Spleen (tissue), 7 donors: ENCODE measurements around the gene EPAS1.

Experiments
- POLR2A ChIP-seq, 3 donors: fragments of 450-650 bp; IDR thresholded peaks; one replicate each; pipeline ENCODE4 v1.5.1; 2017; ENCODE audit warnings: antibody characterized with exemption in 3 of 3, mild to moderate bottlenecking in 1 of 3
- POLR2AphosphoS5 ChIP-seq, 3 donors: sonication (generic); formaldehyde crosslinking; IDR thresholded peaks; one replicate each; pipeline ENCODE4 v1.5.1; 2017; ENCODE audit warnings: antibody characterized with exemption in 3 of 3
- TF ChIP-seq, protein P1 (sequence below), 11 experiments: fragments of 200-600 bp in 7 of 11; fragments of 450-650 bp in 4 of 11; sonication (generic) in 4 of 11; IDR thresholded peaks in 8 of 11; conservative IDR thresholded peaks in 3 of 11; 1 replicate in 7 of 11; 2 replicates in 4 of 11; pipeline versions ENCODE4 v1.4.0 to v1.8.0; 2016 to 2021; ENCODE audit warnings: antibody characterized with exemption in 11 of 11, inconsistent platforms in 4 of 11, mild to moderate bottlenecking in 1 of 11
- donor health status: DM: no; HTN: no; CAD: no; lungs with moderate emphysema.
- donor health status: DM: no; HTN: no; CAD: no.
- donor health status: DM: no; HTN: no; CAD: no.

DNA sequence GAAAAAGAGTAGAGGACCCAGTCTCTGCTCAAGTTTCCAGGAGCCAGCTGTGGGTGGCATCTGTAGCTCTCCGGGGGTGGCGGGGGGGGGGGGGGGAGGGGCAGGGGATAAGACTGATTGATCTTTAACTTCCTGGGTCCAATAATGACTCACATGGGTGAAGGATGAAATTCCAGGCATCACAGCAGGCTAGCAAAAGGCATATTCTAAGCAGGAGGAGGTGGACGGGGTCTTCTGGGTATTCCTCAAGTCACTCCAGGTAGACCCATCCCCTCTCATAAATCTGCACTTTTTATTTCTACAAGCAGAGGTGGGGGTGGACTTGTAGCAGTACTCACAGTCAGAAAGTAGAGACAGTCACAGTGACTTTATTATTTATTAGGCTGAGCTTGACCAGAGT lies 96.7 kb downstream of the EPAS1 start:
- TF ChIP-seq, protein P1, sequence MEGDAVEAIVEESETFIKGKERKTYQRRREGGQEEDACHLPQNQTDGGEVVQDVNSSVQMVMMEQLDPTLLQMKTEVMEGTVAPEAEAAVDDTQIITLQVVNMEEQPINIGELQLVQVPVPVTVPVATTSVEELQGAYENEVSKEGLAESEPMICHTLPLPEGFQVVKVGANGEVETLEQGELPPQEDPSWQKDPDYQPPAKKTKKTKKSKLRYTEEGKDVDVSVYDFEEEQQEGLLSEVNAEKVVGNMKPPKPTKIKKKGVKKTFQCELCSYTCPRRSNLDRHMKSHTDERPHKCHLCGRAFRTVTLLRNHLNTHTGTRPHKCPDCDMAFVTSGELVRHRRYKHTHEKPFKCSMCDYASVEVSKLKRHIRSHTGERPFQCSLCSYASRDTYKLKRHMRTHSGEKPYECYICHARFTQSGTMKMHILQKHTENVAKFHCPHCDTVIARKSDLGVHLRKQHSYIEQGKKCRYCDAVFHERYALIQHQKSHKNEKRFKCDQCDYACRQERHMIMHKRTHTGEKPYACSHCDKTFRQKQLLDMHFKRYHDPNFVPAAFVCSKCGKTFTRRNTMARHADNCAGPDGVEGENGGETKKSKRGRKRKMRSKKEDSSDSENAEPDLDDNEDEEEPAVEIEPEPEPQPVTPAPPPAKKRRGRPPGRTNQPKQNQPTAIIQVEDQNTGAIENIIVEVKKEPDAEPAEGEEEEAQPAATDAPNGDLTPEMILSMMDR (IDR thresholded peaks at IDR 0.05 in 8 of 11, conservative IDR thresholded peaks at IDR 0.05 in 3 of 11) = no peak
- no peak for TF ChIP-seq POLR2AphosphoS5 (IDR thresholded peaks at IDR 0.05)
- TF ChIP-seq POLR2A (IDR thresholded peaks at IDR 0.05) = no peak
